Parathyroid adenoma (tissue), 2 donors: ENCODE results near the gene DENND4A.

Source experiments
- H2AFZ ChIP-seq: fragments of 300-600 bp; sonication (generic); one replicate; pipeline ENCODE4 v1.7.0; 2017; ENCODE audit warnings: antibody characterized with exemption, mild to moderate bottlenecking
- H3K27ac ChIP-seq: fragments of 300-600 bp; sonication (generic); one replicate; pipeline ENCODE4 v1.7.0; 2017
- H3K27me3 ChIP-seq: fragments of 300-600 bp; sonication (generic); one replicate; pipeline ENCODE4 v1.7.0; 2017; ENCODE audit warnings: low read length; ENCODE audit not compliant: control insufficient read depth, insufficient read depth
- H3K36me3 ChIP-seq: fragments of 300-600 bp; sonication (generic); one replicate; pipeline ENCODE4 v1.7.0; 2017; ENCODE audit warnings: low read length; ENCODE audit not compliant: control insufficient read depth, insufficient read depth
- H3K4me1 ChIP-seq: fragments of 300-600 bp; sonication (generic); one replicate; pipeline ENCODE4 v1.7.0; 2017; ENCODE audit warnings: control low read depth
- H3K4me2 ChIP-seq: fragments of 300-600 bp; sonication (generic); one replicate; pipeline ENCODE4 v1.7.0; 2017; ENCODE audit warnings: low read length
- H3K4me3 ChIP-seq: fragments of 300-600 bp; sonication (generic); one replicate; pipeline ENCODE4 v1.7.0; 2017; ENCODE audit warnings: low read depth, low read length
- H3K79me2 ChIP-seq: fragments of 300-600 bp; sonication (generic); one replicate; pipeline ENCODE4 v1.7.0; 2017; ENCODE audit warnings: control low read depth
- H3K9ac ChIP-seq: fragments of 300-600 bp; sonication (generic); one replicate; pipeline ENCODE4 v1.7.0; 2017; ENCODE audit warnings: mild to moderate bottlenecking
- H3K9me3 ChIP-seq: fragments of 300-600 bp; sonication (generic); one replicate; pipeline ENCODE4 v1.7.0; 2017; ENCODE audit warnings: low read length; ENCODE audit not compliant: control insufficient read depth
- TF ChIP-seq, protein P1 (sequence below): fragments of 300-600 bp; sonication (generic); IDR thresholded peaks from one replicate; pipeline ENCODE4 v1.7.0; 2017; ENCODE audit warnings: antibody characterized with exemption, mild to moderate bottlenecking
- donor health status: primary hyperparathyroidism.

Gene DENND4A

DNA sequence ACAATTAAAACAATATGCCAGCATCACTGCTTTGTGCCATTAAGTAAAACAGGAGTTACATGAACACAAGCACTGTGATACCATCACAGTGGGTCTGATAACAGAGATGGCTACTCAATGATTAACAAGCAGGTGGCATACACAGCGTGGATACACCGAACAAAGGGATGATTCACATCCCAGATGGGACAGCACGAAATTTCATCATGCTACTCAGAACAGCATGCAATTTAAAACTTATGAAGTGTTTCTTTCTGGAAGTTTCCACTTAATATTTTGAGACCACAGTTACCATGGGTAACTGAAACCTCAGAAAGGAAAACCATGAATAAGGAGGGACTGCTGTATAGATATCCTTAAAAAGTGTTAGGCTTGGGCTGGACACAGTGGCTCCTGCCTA is 125.8 kb downstream of the DENND4A start:
- TF ChIP-seq, protein P1, sequence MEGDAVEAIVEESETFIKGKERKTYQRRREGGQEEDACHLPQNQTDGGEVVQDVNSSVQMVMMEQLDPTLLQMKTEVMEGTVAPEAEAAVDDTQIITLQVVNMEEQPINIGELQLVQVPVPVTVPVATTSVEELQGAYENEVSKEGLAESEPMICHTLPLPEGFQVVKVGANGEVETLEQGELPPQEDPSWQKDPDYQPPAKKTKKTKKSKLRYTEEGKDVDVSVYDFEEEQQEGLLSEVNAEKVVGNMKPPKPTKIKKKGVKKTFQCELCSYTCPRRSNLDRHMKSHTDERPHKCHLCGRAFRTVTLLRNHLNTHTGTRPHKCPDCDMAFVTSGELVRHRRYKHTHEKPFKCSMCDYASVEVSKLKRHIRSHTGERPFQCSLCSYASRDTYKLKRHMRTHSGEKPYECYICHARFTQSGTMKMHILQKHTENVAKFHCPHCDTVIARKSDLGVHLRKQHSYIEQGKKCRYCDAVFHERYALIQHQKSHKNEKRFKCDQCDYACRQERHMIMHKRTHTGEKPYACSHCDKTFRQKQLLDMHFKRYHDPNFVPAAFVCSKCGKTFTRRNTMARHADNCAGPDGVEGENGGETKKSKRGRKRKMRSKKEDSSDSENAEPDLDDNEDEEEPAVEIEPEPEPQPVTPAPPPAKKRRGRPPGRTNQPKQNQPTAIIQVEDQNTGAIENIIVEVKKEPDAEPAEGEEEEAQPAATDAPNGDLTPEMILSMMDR, result no peak
- H3K4me1 ChIP-seq, result no peaks in the 10 kb centered on the region
- no peak overlapping the region for H3K27ac ChIP-seq
- H3K4me3 ChIP-seq, result no peak overlapping the region
- no peaks in the 10 kb centered on the region for H3K79me2 ChIP-seq
- H3K36me3 ChIP-seq, result no peaks in the 10 kb centered on the region
- no peaks in the 10 kb centered on the region for H3K27me3 ChIP-seq
- no peaks in the 10 kb centered on the region for H3K9me3 ChIP-seq
- H2AFZ ChIP-seq, result no peak overlapping the region
- H3K4me2 ChIP-seq, result no peak overlapping the region
- no peak overlapping the region for H3K9ac ChIP-seq

DNA sequence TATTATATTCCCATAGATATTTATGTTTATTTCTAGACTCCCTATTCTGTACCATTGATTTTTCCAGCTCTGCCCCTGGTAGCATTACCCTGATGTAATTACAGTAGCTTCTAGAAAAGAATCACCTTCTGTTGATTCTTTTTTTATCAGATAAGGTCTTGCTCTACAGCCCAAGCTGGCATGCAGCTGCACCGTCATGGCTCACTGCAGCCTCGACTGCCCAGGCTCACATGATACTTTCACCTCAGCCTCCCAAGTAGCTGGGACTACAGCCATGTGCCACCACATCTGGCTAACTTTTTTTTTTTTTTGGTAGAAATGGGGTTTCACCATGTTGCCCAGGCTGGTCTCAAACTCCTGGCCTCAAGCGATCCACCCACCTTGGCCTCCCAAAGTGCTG is 128.6 kb downstream of the DENND4A start:
- Histone ChIP-seq H2AFZ (no peak overlapping the region), H3K4me2 (no peak overlapping the region), H3K36me3 (no peaks in the 10 kb centered on the region), H3K27ac (no peak overlapping the region), H3K9me3 (no peaks in the 10 kb centered on the region), H3K9ac (no peak overlapping the region), H3K4me3 (no peak overlapping the region), H3K4me1 (no peaks in the 10 kb centered on the region), H3K27me3 (no peaks in the 10 kb centered on the region), H3K79me2 (no peaks in the 10 kb centered on the region)
- TF ChIP-seq, protein P1, result no peak

DNA sequence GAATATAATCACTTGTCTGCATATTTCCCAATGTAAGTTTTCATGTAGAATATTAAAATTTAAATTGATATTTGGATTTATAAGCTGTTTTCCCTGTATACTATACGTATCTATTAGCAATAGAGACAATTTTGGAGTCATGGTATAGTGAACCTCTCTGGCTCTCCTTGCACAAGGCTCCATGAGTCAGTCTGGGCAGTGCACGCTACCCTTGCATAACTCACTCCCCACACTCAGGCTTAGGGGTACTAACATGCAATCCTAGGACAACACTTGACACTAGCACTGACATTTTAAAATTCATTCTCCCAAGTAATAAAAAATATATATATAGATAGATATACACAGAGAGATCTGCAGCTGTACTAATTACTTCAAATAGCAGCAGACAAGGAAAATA is 131.2 kb downstream of the DENND4A start:
- no peak overlapping the region for H3K4me2 ChIP-seq
- H2AFZ ChIP-seq, result no peak overlapping the region
- no peak overlapping the region for H3K27ac ChIP-seq
- no peaks in the 10 kb centered on the region for H3K4me1 ChIP-seq
- H3K4me3 ChIP-seq, result no peak overlapping the region
- no peak overlapping the region for H3K9ac ChIP-seq
- no peaks in the 10 kb centered on the region for H3K27me3 ChIP-seq
- TF ChIP-seq, protein P1, result no peak
- no peaks in the 10 kb centered on the region for H3K79me2 ChIP-seq
- no peaks in the 10 kb centered on the region for H3K9me3 ChIP-seq
- no peaks in the 10 kb centered on the region for H3K36me3 ChIP-seq

DNA sequence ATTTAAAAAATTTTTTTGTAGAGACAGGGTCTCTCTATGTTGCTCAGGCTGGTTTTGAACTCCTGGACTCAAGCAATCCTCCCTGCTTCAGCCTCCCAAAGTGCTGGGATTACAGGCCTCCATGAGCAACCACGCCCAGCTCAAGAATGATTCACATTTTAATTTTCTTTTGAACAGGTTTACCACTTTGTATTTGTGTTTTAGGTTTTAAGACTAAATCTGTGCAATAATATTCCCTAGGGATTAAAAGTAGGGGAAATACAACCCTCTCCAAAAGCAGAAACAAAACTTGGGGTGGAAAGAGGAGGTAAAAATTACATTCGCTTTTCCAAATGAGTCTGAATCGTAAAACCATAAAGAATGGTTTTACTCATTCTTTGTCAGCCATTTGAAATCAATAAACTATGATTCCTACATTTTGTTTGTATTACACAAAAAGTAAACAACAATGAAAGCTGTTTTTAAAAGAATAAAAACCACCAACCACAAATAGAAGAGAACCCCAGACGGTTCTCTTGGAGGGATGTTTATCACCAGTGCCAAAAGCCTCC is 132.5 kb downstream of the DENND4A start:
- H3K36me3 ChIP-seq, result no peaks in the 10 kb centered on the region

DNA sequence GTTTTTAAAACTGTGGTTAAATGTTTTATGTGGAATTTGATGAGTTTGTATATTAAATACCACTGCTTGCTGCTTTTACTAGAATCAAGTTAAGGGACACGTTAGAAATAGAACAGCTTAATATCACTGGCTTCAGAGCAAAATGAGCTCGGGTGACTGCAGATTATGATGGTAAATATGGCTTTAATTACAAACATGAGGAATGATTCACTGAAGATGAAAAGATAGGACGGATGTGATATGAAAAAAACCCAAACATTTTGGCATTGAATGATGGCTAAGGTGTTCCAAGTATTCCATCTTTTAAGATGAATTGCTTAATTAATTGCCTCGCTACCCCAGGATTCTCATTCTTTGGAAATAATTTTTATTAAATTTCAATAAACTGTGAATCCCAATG is 136.6 kb downstream of the DENND4A start:
- no peaks in the 10 kb centered on the region for H3K27me3 ChIP-seq
- H3K4me2 ChIP-seq, result no peak overlapping the region
- H2AFZ ChIP-seq, result no peak overlapping the region
- no peak overlapping the region for H3K4me3 ChIP-seq
- no peaks in the 10 kb centered on the region for H3K9me3 ChIP-seq
- H3K27ac ChIP-seq, result no peak overlapping the region
- no peaks in the 10 kb centered on the region for H3K79me2 ChIP-seq
- no peaks in the 10 kb centered on the region for H3K36me3 ChIP-seq
- no peak overlapping the region for H3K9ac ChIP-seq
- no peaks in the 10 kb centered on the region for H3K4me1 ChIP-seq
- TF ChIP-seq, protein P1, result no peak

More for the DNA sequence above, 132.5 kb downstream of the DENND4A start:
- Histone ChIP-seq H3K4me3 (no peak overlapping the region), H3K4me1 (no peaks in the 10 kb centered on the region), H2AFZ (no peak overlapping the region), H3K27ac (no peak overlapping the region), H3K79me2 (no peaks in the 10 kb centered on the region), H3K4me2 (no peak overlapping the region), H3K27me3 (no peaks in the 10 kb centered on the region), H3K9ac (no peak overlapping the region), H3K9me3 (no peaks in the 10 kb centered on the region)
- TF ChIP-seq, protein P1, result no peak
